Neural cell (in vitro differentiated cells): ENCODE results near the gene C1QTNF4. TPM values are rescaled to one million over a fixed set of nuclear protein-coding genes. Genes with fewer than 3 reads are reported as not detected.

ENCODE experiments used
- H2AFZ ChIP-seq: fragments of 200-600, 300-800 bp; sonication (generic), shearing (Covaris generic); 2 replicates; pipeline ENCODE4 v1.6.0; 2014; ENCODE audit warnings: low read depth, mild to moderate bottlenecking, antibody characterized with exemption, low read length, moderate library complexity
- H3F3A ChIP-seq: fragments of 200-600 bp; shearing (Covaris generic); 2 replicates; pipeline ENCODE4 v1.6.1; 2016; ENCODE audit warnings: mild to moderate bottlenecking, moderate library complexity, mixed read lengths, antibody characterized with exemption, low read length; ENCODE audit not compliant: insufficient read depth, poor library complexity, severe bottlenecking
- H3K27ac ChIP-seq: fragments of 200-600, 300-800 bp; sonication (generic), shearing (Covaris generic); 2 replicates; pipeline ENCODE4 v1.5.1; 2014; ENCODE audit warnings: mild to moderate bottlenecking, low read length, moderate library complexity
- H3K27me3 ChIP-seq: fragments of 300-800, 200-600 bp; sonication (generic), shearing (Covaris generic); 2 replicates; pipeline ENCODE4 v1.6.0; 2014; ENCODE audit warnings: mild to moderate bottlenecking, low read depth, low read length, moderate library complexity; ENCODE audit not compliant: insufficient read depth
- H3K36me3 ChIP-seq: fragments of 300-800, 200-600 bp; sonication (generic), shearing (Covaris generic); 2 replicates; pipeline ENCODE4 v1.5.1; 2014; ENCODE audit warnings: mild to moderate bottlenecking, antibody characterized with exemption, low read length, moderate library complexity; ENCODE audit not compliant: insufficient read depth
- H3K4me2 ChIP-seq: fragments of 300-800, 200-600 bp; sonication (generic), shearing (Covaris generic); 2 replicates; pipeline ENCODE4 v1.6.0; 2014; ENCODE audit warnings: mild to moderate bottlenecking, low read length
- H3K4me3 ChIP-seq: fragments of 300-800, 200-600 bp; sonication (generic), shearing (Covaris generic); 2 replicates; pipeline ENCODE4 v1.5.1; 2014; ENCODE audit warnings: mild to moderate bottlenecking, low read length, moderate library complexity
- H3K79me2 ChIP-seq: fragments of 200-600 bp; shearing (Covaris generic); replicated peaks from 2 replicates; pipeline ENCODE4 v1.6.0; 2014; ENCODE audit warnings: mild to moderate bottlenecking, low read length, moderate library complexity; ENCODE audit not compliant: insufficient read depth
- H3K9ac ChIP-seq: fragments of 300-800, 200-600 bp; sonication (generic), shearing (Covaris generic); 2 replicates; pipeline ENCODE4 v1.6.1; 2016; ENCODE audit warnings: mild to moderate bottlenecking, low read length, mixed read lengths
- H3K9me2 ChIP-seq: fragments of 200-600 bp; shearing (Covaris generic); 2 replicates; pipeline ENCODE4 v1.6.1; 2016; ENCODE audit warnings: mild to moderate bottlenecking, low read length, mixed read lengths; ENCODE audit not compliant: insufficient read depth
- H3K9me3 ChIP-seq: fragments of 200-600, 300-800 bp; sonication (generic), shearing (Covaris generic); 2 replicates; pipeline ENCODE4 v1.6.1; 2016; ENCODE audit warnings: mild to moderate bottlenecking, mixed run types, low read length, moderate library complexity, mixed read lengths
- H4K20me1 ChIP-seq: fragments of 200-600 bp; shearing (Covaris generic); 2 replicates; pipeline ENCODE4 v1.6.1; 2016; ENCODE audit warnings: mild to moderate bottlenecking, mixed run types; ENCODE audit not compliant: insufficient read depth
- EP300 ChIP-seq: fragments of 450-650 bp; conservative IDR thresholded peaks from 2 replicates; pipeline ENCODE4 v1.6.1; 2014; ENCODE audit warnings: antibody characterized with exemption, mild to moderate bottlenecking, moderate library complexity; ENCODE audit not compliant: poor library complexity, severe bottlenecking
- EZH2 ChIP-seq: fragments of 200-600, 300-800 bp; shearing (Covaris generic), sonication (generic); IDR thresholded peaks from 2 replicates; pipeline ENCODE4 v1.6.1; 2014; ENCODE audit warnings: antibody characterized with exemption, low read length, borderline replicate concordance, mild to moderate bottlenecking; ENCODE audit not compliant: insufficient read depth, poor library complexity, severe bottlenecking
- MXI1 ChIP-seq: fragments of 450-650 bp; conservative IDR thresholded peaks from 2 replicates; pipeline ENCODE4 v1.6.1; 2014; ENCODE audit warnings: antibody characterized with exemption, mild to moderate bottlenecking; ENCODE audit not compliant: poor library complexity, severe bottlenecking
- POLR2AphosphoS5 ChIP-seq: IDR thresholded peaks from 2 replicates; pipeline ENCODE4 v1.6.1; 2012
- RAD21 ChIP-seq: fragments of 450-650 bp; conservative IDR thresholded peaks from 2 replicates; pipeline ENCODE4 v1.6.1; 2014; ENCODE audit warnings: antibody characterized with exemption, mild to moderate bottlenecking, moderate library complexity
- SMC3 ChIP-seq: fragments of 450-650 bp; conservative IDR thresholded peaks from 2 replicates; pipeline ENCODE4 v1.6.1; 2014; ENCODE audit warnings: antibody characterized with exemption, mild to moderate bottlenecking, moderate library complexity; ENCODE audit not compliant: poor library complexity
- TAF1 ChIP-seq: IDR thresholded peaks from 2 replicates; pipeline ENCODE4 v1.6.1; 2012; ENCODE audit warnings: low read depth
- polyA plus RNA-seq: library from polyadenylated mRNA; depleted of rRNA; stranded (reverse); fragments of >200 nt; gene quantifications from 2 replicates; pipeline ENCODE4 v1.2.3, GENCODE V29; 2014
- TF ChIP-seq, protein P1 (sequence below): fragments of 450-650 bp; IDR thresholded peaks from 2 replicates; pipeline ENCODE4 v1.5.1; 2014; ENCODE audit warnings: antibody characterized with exemption, mild to moderate bottlenecking, moderate library complexity; ENCODE audit not compliant: poor library complexity, severe bottlenecking
- TF ChIP-seq, protein P2 (sequence below): IDR thresholded peaks from 2 replicates; pipeline ENCODE4 v1.6.1; 2012; ENCODE audit warnings: borderline replicate concordance

C1QTNF4 gene
- polyA plus RNA-seq, 1 donor from 2014 or later, result 16.4 TPM

DNA sequence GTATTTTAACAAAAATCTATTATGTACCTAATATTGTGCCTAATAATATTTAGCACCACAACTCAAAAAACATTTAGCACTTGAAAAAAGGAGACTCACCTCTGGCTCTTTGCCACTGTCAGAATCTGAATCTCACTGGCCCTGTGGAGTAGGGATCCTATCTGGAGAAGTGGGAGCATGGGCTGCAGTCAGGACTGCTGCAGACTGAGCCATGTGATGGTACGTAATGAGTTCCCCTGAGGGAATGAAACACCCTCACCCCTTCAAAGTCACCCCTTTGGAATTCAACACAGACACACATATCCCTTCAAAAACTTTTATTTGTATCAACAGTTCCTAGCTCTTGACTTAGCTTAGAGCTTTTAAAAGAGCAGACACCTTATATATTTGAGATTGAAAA lies 22.3 kb downstream of the C1QTNF4 start:
- no peaks in the 10 kb centered on the region for H3K36me3 ChIP-seq
- no peak overlapping the region for H3K4me3 ChIP-seq
- H4K20me1 ChIP-seq, result no peaks in the 10 kb centered on the region
- no peaks in the 10 kb centered on the region for H3K9me2 ChIP-seq
- no peaks in the 10 kb centered on the region for H3F3A ChIP-seq
- H3K9me3 ChIP-seq, result no peaks in the 10 kb centered on the region
- H3K4me2 ChIP-seq, result no peak overlapping the region
- no peak overlapping the region for H3K9ac ChIP-seq
- peaks cover 11% of the 10 kb centered on the region for H3K79me2 ChIP-seq
- no peak overlapping the region for H3K27ac ChIP-seq
- H2AFZ ChIP-seq, result no peak overlapping the region
- no peaks in the 10 kb centered on the region for H3K27me3 ChIP-seq
- no peak for TF ChIP-seq EZH2

- H3K9ac ChIP-seq, result no peak overlapping the region
- no peaks in the 10 kb centered on the region for H3K9me3 ChIP-seq
- no peak for TF ChIP-seq TAF1
- no peak for TF ChIP-seq EZH2
- H3F3A ChIP-seq, result no peaks in the 10 kb centered on the region
- no peaks in the 10 kb centered on the region for H3K27me3 ChIP-seq
- H3K36me3 ChIP-seq, result no peaks in the 10 kb centered on the region
- H3K79me2 ChIP-seq, result peaks cover 6% of the 10 kb centered on the region
- no peak overlapping the region for H2AFZ ChIP-seq
- no peaks in the 10 kb centered on the region for H3K9me2 ChIP-seq
- H3K4me3 ChIP-seq, result no peak overlapping the region
- H3K27ac ChIP-seq, result no peak overlapping the region
- H3K4me2 ChIP-seq, result no peak overlapping the region
- no peaks in the 10 kb centered on the region for H4K20me1 ChIP-seq
These were observed 22.9 kb downstream of the C1QTNF4 start for GRCh38 chr11:47571357-47571729.

- Histone ChIP-seq H3K27me3 (peaks cover 5% of the 10 kb centered on the region), H3F3A (no peaks in the 10 kb centered on the region), H3K9me3 (no peaks in the 10 kb centered on the region), H3K79me2 (peaks cover 3% of the 10 kb centered on the region), H3K36me3 (no peaks in the 10 kb centered on the region), H3K9ac (no peak overlapping the region), H2AFZ (no peak overlapping the region), H3K9me2 (no peaks in the 10 kb centered on the region), H3K4me3 (no peak overlapping the region), H4K20me1 (no peaks in the 10 kb centered on the region), H3K4me2 (no peak overlapping the region), H3K27ac (no peak overlapping the region)
- TF ChIP-seq RAD21 (no peak), POLR2AphosphoS5 (no peak), EZH2 (no peak), MXI1 (no peak), EP300 (no peak), SMC3 (no peak), TAF1 (no peak)
- TF ChIP-seq, protein P1, sequence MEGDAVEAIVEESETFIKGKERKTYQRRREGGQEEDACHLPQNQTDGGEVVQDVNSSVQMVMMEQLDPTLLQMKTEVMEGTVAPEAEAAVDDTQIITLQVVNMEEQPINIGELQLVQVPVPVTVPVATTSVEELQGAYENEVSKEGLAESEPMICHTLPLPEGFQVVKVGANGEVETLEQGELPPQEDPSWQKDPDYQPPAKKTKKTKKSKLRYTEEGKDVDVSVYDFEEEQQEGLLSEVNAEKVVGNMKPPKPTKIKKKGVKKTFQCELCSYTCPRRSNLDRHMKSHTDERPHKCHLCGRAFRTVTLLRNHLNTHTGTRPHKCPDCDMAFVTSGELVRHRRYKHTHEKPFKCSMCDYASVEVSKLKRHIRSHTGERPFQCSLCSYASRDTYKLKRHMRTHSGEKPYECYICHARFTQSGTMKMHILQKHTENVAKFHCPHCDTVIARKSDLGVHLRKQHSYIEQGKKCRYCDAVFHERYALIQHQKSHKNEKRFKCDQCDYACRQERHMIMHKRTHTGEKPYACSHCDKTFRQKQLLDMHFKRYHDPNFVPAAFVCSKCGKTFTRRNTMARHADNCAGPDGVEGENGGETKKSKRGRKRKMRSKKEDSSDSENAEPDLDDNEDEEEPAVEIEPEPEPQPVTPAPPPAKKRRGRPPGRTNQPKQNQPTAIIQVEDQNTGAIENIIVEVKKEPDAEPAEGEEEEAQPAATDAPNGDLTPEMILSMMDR, result no peak
- TF ChIP-seq, protein P2, sequence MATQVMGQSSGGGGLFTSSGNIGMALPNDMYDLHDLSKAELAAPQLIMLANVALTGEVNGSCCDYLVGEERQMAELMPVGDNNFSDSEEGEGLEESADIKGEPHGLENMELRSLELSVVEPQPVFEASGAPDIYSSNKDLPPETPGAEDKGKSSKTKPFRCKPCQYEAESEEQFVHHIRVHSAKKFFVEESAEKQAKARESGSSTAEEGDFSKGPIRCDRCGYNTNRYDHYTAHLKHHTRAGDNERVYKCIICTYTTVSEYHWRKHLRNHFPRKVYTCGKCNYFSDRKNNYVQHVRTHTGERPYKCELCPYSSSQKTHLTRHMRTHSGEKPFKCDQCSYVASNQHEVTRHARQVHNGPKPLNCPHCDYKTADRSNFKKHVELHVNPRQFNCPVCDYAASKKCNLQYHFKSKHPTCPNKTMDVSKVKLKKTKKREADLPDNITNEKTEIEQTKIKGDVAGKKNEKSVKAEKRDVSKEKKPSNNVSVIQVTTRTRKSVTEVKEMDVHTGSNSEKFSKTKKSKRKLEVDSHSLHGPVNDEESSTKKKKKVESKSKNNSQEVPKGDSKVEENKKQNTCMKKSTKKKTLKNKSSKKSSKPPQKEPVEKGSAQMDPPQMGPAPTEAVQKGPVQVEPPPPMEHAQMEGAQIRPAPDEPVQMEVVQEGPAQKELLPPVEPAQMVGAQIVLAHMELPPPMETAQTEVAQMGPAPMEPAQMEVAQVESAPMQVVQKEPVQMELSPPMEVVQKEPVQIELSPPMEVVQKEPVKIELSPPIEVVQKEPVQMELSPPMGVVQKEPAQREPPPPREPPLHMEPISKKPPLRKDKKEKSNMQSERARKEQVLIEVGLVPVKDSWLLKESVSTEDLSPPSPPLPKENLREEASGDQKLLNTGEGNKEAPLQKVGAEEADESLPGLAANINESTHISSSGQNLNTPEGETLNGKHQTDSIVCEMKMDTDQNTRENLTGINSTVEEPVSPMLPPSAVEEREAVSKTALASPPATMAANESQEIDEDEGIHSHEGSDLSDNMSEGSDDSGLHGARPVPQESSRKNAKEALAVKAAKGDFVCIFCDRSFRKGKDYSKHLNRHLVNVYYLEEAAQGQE, result no peak
These were observed 23.4 kb downstream of the C1QTNF4 start for GRCh38 chr11:47570651-47571356.
